Activated T-cell treated with anti-CD3 and anti-CD28 coated beads, Interleukin-2, amount 50 U/mL, for 1 hour (primary cell): ENCODE results near the gene WBP1L.
"Not testable (repeated sequence)": the region's sequence is repeated elsewhere in the genome, so short reads cannot be mapped to it uniquely, and the experiment has no call there.

ENCODE experiments used
- DNase-seq: peaks from one replicate; pipeline ENCODE4 v3.0.0-alpha.2; 2020

WBP1L gene

GRCh38 chr10:102743588-102744373 lies at the start of gene WBP1L:
TSS of gene WBP1L (plus strand) at chr10:102743948. CDS start at chr10:102744054, 106 bp downstream.
- peak; percentile 92 for DNase-seq

DNA sequence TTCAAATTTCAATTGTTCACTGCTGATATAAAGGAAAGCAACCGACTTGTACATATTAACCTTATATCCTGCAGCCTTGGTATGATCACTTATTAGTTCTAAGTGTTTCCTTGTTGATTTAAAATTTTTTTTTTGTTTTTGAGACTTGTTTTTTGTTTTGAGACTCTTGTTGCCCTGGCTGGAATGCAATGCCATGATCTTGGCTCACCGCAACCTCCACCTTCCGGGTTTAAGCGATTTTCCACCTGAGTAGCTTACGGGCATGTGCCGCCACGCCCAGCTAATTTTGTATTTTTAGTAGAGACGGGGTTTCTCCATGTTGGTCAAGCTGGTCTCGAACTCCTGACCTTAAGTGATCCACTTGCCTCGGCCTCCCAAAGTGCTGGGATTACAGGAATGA lies 48.3 kb upstream of the WBP1L start:
- DNase-seq: not testable (repeated sequence)

DNA sequence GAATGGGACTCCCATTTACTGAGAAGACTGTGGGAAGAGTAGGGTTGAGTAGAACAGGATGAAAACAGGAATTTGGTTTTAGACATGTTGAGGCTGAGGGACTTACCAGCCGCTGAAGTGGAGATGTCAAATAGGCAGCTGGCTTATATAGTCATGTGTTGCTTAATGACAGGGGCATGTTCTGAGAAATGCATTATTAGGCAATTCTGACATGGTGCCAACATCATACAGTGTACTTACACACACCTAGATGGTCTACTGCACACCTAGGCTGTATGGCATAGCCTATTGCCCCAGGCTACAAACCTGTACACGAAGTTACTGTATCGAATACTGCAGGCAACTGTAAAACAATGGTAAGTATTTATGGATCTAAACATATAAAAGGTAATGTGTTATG lies 47.0 kb upstream of the WBP1L start:
- DNase-seq: no peak

DNA sequence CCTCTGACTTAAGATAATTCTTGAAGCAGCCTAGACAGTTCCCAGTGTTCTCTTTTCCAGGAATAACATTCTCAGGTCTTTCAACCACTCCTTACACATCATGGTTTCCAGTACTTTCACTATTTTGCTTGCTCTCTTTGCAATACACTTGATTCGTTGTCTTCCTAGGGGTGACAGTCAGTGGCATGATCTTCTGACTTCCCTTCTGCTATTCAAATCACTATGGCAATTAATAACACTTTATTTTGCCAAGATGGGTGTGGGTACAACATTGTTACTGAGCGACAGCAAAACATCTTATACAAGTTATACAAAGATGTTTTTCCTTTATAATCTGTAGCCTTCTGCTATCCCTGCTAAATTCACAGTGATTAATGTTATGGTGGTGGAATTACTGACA lies 44.9 kb upstream of the WBP1L start:
- DNase-seq: no peak

GRCh38 chr10:102701272-102701671 lies 42.5 kb upstream of the WBP1L start:
- DNase-seq: no peak

GRCh38 chr10:102701796-102702195 lies 42.0 kb upstream of the WBP1L start:
- DNase-seq: no peak

DNA sequence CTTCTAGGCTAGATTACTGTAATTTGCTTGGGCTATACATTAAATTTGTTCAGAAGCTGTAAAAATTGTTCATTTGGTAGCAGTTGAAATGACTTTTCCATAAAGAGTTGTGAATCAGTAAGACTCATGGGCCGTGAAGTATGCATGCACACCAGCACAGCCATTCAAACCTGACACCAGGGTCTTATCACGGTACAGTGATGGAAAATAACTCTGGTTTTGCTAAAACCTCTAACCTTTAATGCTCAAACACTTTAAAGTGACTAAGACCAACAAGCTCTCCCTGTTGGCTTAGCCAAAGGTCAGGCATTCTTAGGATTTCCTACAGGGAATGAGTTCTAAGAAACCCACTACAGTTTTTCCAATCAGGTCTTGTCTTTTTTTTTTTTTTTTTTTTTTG lies 41.0 kb upstream of the WBP1L start:
- no peak for DNase-seq

- DNase-seq: no peak
Measured at GRCh38 chr10:102704915-102705314, 38.8 kb upstream of the WBP1L start.

- DNase-seq: no peak
Measured at GRCh38 chr10:102705531-102705930, 38.2 kb upstream of the WBP1L start.

- DNase-seq: no peak
Measured at GRCh38 chr10:102710609-102711008, 33.1 kb upstream of the WBP1L start.

GRCh38 chr10:102712089-102712488 lies 31.7 kb upstream of the WBP1L start:
- no peak for DNase-seq

GRCh38 chr10:102712843-102713538 lies 30.8 kb upstream of the WBP1L start:
- DNase-seq: no peak

GRCh38 chr10:102713539-102713813 lies 30.3 kb upstream of the WBP1L start:
- DNase-seq: no peak

- DNase-seq: peak; percentile 94
Measured at GRCh38 chr10:102713814-102714620, 29.7 kb upstream of the WBP1L start, which contains the start of gene ARL3. TSS of gene ARL3 (minus strand) at chr10:102714397. CDS start at chr10:102714275, 122 bp downstream.

- DNase-seq: no peak
Measured at GRCh38 chr10:102714621-102715455, 28.9 kb upstream of the WBP1L start, which contains the start of gene SFXN2. TSS of gene SFXN2 (plus strand) at chr10:102714636. CDS start at chr10:102726637, 12,001 bp downstream.

DNA sequence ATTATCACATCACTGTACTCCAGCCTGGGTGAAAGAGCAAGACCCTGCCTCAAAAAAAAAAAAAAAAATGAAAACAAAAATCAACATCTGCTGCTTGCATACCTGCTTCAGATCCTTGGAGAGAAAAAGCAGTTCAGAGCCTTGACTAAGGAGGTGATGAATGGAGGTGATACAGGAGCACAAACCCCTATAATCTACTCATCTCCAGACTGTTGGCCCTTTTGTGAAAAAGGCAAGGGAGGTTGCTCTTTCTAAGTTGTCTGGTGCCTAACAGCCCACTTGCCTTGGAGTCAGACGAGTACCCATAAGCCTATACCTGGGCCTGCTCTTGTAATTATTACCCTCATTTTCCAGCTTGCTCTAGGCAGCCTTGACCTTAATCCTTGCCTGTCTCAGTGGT lies 27.9 kb upstream of the WBP1L start:
- DNase-seq: no peak

DNA sequence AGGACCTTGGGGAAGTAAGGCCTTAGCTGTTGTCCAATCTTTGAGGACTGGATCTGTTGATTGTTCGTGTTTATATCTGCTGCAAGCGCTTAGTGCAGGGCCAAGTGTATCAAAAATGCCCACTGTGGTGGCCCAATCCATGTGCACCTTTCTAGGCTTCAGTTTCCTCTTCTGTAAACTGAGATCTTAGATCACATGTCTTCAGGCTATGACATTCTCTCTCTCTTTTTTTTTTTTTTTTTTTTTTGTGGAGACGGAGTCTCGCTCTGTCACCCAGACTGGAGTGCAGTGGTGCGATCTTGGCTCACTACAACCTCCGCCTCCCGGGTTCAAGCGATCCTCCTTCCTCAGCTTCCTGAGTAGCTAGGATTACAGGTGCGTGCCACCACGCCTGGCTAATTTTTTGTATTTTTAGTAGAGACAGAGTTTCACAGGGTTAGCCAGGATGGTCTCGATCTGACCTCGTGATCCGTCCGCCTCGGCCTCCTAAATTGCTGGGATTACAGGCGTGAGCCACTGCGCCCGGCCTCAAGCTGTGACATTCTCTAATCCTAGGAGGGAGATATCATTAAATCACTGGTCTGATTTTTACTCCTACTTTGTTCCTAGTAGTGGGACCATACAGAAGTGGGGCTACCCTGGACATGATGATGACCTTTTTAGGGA lies 26.7 kb upstream of the WBP1L start:
- not testable (repeated sequence) for DNase-seq

DNA sequence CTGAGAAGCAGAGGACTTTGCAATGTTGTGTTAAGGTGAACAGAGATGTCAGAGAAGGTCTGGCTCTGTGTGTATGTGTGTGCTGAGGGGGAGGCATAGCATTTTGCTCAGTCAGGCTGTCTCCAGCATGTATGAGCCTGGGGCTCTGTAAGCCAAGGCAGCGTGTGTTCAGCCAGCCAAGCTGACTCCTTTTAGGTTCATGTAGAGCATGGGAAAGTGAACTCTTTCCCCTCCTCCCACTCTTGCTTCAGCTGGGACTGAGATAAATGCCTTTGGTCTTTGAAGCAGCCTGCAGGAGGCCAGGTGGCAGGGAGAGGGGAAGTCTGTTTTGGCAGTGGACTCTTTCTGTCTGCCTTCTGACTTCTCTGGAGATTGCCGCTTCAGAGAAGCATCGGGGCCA lies 25.5 kb upstream of the WBP1L start:
- no peak for DNase-seq

GRCh38 chr10:102720337-102720736 lies 23.4 kb upstream of the WBP1L start:
- no peak for DNase-seq

GRCh38 chr10:102720775-102721301 lies 22.9 kb upstream of the WBP1L start:
- DNase-seq: no peak

GRCh38 chr10:102721954-102722353 lies 21.8 kb upstream of the WBP1L start:
- DNase-seq: no peak

GRCh38 chr10:102723989-102724388 lies 19.8 kb upstream of the WBP1L start:
- DNase-seq: no peak
